Liver (tissue), 9 donors: ENCODE measurements around the gene SASH1. TPM values are rescaled to one million over a fixed set of nuclear protein-coding genes. Genes with fewer than 3 reads are reported as not detected.
A peak's percentile ranks its signal among the peaks of the same experiment; 100 is the strongest.

Experiments
- DNase-seq: peaks from one replicate; pipeline ENCODE4 v3.0.0-alpha.2; 2017; ENCODE audit warnings: low spot score
- H3K27ac ChIP-seq, 2 donors: one replicate each; pipeline ENCODE4 v1.7.0; 2013; ENCODE audit warnings: inconsistent platforms in 2 of 2, low read length in 2 of 2, control low read depth in 1 of 2, low read depth in 1 of 2, mild to moderate bottlenecking in 1 of 2
- H3K27me3 ChIP-seq, 4 donors: one replicate each; pipeline versions ENCODE4 v1.6.1 to v1.7.0; 2013; ENCODE audit warnings: low read length in 3 of 4, inconsistent platforms in 1 of 4, mild to moderate bottlenecking in 1 of 4, moderate library complexity in 1 of 4; ENCODE audit not compliant: control insufficient read depth in 4 of 4, insufficient read depth in 4 of 4
- H3K36me3 ChIP-seq, 4 donors: one replicate each; pipeline versions ENCODE4 v1.6.1 to v1.7.0; 2013; ENCODE audit warnings: low read length in 3 of 4, mild to moderate bottlenecking in 3 of 4, low read depth in 1 of 4, moderate library complexity in 1 of 4; ENCODE audit not compliant: control insufficient read depth in 4 of 4, insufficient read depth in 3 of 4
- H3K4me1 ChIP-seq, 4 donors: one replicate each; pipeline versions ENCODE4 v1.6.1 to v1.7.0; 2013; ENCODE audit warnings: low read length in 3 of 4, mild to moderate bottlenecking in 3 of 4, moderate library complexity in 1 of 4; ENCODE audit not compliant: control insufficient read depth in 4 of 4, insufficient read depth in 4 of 4
- H3K4me3 ChIP-seq, 3 donors: one replicate each; pipeline versions ENCODE4 v1.6.1 to v1.7.0; 2013; ENCODE audit warnings: low read length in 3 of 3, control low read depth in 1 of 3, low read depth in 1 of 3, mild to moderate bottlenecking in 1 of 3
- H3K9ac ChIP-seq, 2 donors: one replicate each; pipeline ENCODE4 v1.7.0; 2013; ENCODE audit warnings: low read length in 2 of 2, mild to moderate bottlenecking in 2 of 2, moderate library complexity in 2 of 2, control low read depth in 1 of 2, low read depth in 1 of 2
- H3K9me3 ChIP-seq, 4 donors: one replicate each; pipeline versions ENCODE4 v1.6.1 to v1.7.0; 2013; ENCODE audit warnings: low read length in 3 of 4; ENCODE audit not compliant: control insufficient read depth in 4 of 4
- ATF3 ChIP-seq: IDR thresholded peaks from 2 replicates; pipeline ENCODE4 v1.6.1; 2016; ENCODE audit warnings: antibody characterized with exemption
- EGR1 ChIP-seq, 2 donors: IDR thresholded peaks; 2 replicates each; pipeline ENCODE4 v1.6.1; 2016 to 2018; ENCODE audit warnings: antibody characterized with exemption in 2 of 2, low read depth in 2 of 2
- FOXA1 ChIP-seq: IDR thresholded peaks from 2 replicates; pipeline ENCODE4 v1.6.1; 2016; ENCODE audit warnings: antibody characterized with exemption
- FOXA2 ChIP-seq: IDR thresholded peaks from 2 replicates; pipeline ENCODE4 v1.6.1; 2016; ENCODE audit warnings: antibody characterized with exemption
- GABPA ChIP-seq, 2 donors: IDR thresholded peaks in 1 of 2; conservative IDR thresholded peaks in 1 of 2; 2 replicates each; pipeline ENCODE4 v1.6.1; 2016; ENCODE audit warnings: antibody characterized with exemption in 2 of 2, mild to moderate bottlenecking in 1 of 2, moderate library complexity in 1 of 2
- HNF4A ChIP-seq, 2 donors: conservative IDR thresholded peaks; 2 replicates each; pipeline ENCODE4 v1.6.1; 2016; ENCODE audit warnings: antibody characterized with exemption in 2 of 2, mild to moderate bottlenecking in 2 of 2
- HNF4G ChIP-seq: IDR thresholded peaks from 2 replicates; pipeline ENCODE4 v1.6.1; 2016; ENCODE audit warnings: antibody characterized with exemption
- JUND ChIP-seq, 2 donors: IDR thresholded peaks; 2 replicates each; pipeline ENCODE4 v1.6.1; 2016; ENCODE audit warnings: antibody characterized with exemption in 2 of 2
- MAX ChIP-seq: IDR thresholded peaks from 2 replicates; pipeline ENCODE4 v1.6.1; 2016; ENCODE audit warnings: antibody characterized with exemption
- NR2F2 ChIP-seq: IDR thresholded peaks from 2 replicates; pipeline ENCODE4 v1.6.1; 2016; ENCODE audit warnings: antibody characterized with exemption
- RAD21 ChIP-seq, 2 donors: IDR thresholded peaks; 2 replicates each; pipeline ENCODE4 v1.6.1; 2016; ENCODE audit warnings: antibody characterized with exemption in 2 of 2, mild to moderate bottlenecking in 2 of 2
- REST ChIP-seq: IDR thresholded peaks from 2 replicates; pipeline ENCODE4 v1.6.1; 2016; ENCODE audit warnings: antibody characterized with exemption, mild to moderate bottlenecking
- RXRA ChIP-seq, 2 donors: IDR thresholded peaks; 2 replicates each; pipeline ENCODE4 v1.6.1; 2017 to 2018; ENCODE audit warnings: antibody characterized with exemption in 2 of 2, mild to moderate bottlenecking in 1 of 2
- SP1 ChIP-seq: IDR thresholded peaks from 2 replicates; pipeline ENCODE4 v1.6.1; 2018; ENCODE audit warnings: antibody characterized with exemption, mild to moderate bottlenecking
- TAF1 ChIP-seq: conservative IDR thresholded peaks from 2 replicates; pipeline ENCODE4 v1.6.1; 2016; ENCODE audit warnings: antibody characterized with exemption, mild to moderate bottlenecking
- YY1 ChIP-seq: IDR thresholded peaks from 2 replicates; pipeline ENCODE4 v1.6.1; 2016; ENCODE audit warnings: antibody characterized with exemption, mild to moderate bottlenecking
- ZBTB33 ChIP-seq: IDR thresholded peaks from 2 replicates; pipeline ENCODE4 v1.6.1; 2016; ENCODE audit warnings: antibody characterized with exemption
- WGBS: extraction: QIAGEN DNeasy Blood & Tissue Kit; methylation state at CpG from one replicate; pipeline ENCODE4 v1.1.7; 2013; 5-methylcytosine and 5-hydroxymethylcytosine counted together
- polyA plus RNA-seq, 2 donors: library from polyadenylated mRNA; stranded (reverse) in 1 of 2; unstranded in 1 of 2; fragments of 200-250 nt in 1 of 2; fragments of >200 nt in 1 of 2; fragmentation: Nextera tagmentation in 1 of 2; extraction: Ambion mirVana in 1 of 2; gene quantifications; one replicate each; pipeline versions ENCODE4 v1.2.1 to v1.2.3, GENCODE V29; 2013 to 2015
- total RNA-seq, 2 donors: library from RNA; depleted of rRNA; stranded (reverse); fragments of >200 nt; gene quantifications; one replicate each; pipeline ENCODE4 v1.2.3, GENCODE V29; 2014
- donor health status: healthy.
- donor health status: healthy.
- donor health status: healthy.
- donor health status: healthy.
- donor health status: healthy.

SASH1 gene
- total and polyA plus RNA-seq, 4 donors: 3.5 to 16.4 (median 7.6) TPM

DNA sequence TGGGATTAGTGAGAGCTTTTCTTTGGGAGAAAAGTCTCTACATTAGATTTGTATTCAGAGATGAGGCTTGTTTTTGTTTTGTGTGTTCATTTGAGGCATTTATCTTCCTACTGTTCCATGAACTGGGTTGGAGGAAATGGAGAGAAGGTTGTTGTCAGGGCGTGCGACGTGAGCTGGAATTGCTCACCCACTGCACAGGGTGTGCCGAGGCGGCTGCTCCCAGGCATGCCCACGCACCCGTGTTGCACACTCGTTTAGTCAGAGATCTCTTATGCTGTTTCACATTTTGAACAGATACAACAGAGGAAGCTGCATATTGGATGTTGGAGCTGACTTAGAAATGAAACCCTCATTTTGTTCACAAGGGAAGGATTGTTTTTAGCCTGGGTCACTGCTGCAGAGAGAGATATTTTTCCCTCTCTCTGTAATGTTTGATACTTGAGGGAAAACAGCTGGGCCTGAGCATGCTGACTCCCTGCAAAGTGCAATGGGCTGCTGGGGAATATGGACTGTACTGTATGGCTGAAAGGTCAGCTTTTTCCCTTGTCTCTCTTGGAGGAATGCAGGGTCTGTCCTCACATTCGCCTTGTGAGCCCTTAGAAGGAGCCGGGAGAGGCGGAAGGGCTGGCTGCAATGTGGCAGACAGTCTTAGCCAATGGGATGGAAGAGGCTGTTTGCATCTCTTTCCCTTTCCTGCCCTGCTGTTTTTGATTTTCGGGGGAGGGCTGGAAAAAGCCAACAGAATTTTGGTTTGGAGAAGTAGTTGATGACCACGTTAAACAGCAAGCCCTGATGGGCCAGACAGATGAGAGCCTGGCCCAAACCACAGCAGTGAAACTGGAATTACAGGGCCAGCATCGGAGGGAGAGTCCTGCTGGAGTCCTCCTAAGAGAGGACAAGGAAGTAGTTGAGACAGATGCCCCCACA is 170.8 kb downstream of the SASH1 start:
- Histone ChIP-seq H3K36me3 (peaks cover 0 to 8% (median under 1%) of the 10 kb centered on the region in 4 donors), H3K9ac (no peak overlapping the region), H3K27me3 (no peaks in the 10 kb centered on the region), H3K4me1 (no peaks in the 10 kb centered on the region), H3K9me3 (no peaks in the 10 kb centered on the region), H3K27ac (peak overlapping the region; percentile 57 to 68), H3K4me3 (no peak overlapping the region)
- 85% methylated on average over 14 of the region's 14 CpGs for WGBS
- TF ChIP-seq NR2F2: peak; percentile 93
- TF ChIP-seq FOXA2: no peak
- no peak for TF ChIP-seq TAF1
- no peak for TF ChIP-seq MAX
- TF ChIP-seq HNF4G: no peak
- no peak for TF ChIP-seq YY1
- TF ChIP-seq ATF3: no peak
- no peak for TF ChIP-seq GABPA (IDR thresholded peaks at IDR 0.05 in 1 of 2, conservative IDR thresholded peaks at IDR 0.05 in 1 of 2)
- TF ChIP-seq HNF4A (conservative IDR thresholded peaks at IDR 0.05): no peak
- no peak for TF ChIP-seq REST
- peak in 1 of 2 donors; percentile 38 for TF ChIP-seq RXRA (IDR thresholded peaks at IDR 0.05)
- TF ChIP-seq SP1: peak; percentile 65
- TF ChIP-seq RAD21 (IDR thresholded peaks at IDR 0.05): no peak
- no peak for DNase-seq

DNA sequence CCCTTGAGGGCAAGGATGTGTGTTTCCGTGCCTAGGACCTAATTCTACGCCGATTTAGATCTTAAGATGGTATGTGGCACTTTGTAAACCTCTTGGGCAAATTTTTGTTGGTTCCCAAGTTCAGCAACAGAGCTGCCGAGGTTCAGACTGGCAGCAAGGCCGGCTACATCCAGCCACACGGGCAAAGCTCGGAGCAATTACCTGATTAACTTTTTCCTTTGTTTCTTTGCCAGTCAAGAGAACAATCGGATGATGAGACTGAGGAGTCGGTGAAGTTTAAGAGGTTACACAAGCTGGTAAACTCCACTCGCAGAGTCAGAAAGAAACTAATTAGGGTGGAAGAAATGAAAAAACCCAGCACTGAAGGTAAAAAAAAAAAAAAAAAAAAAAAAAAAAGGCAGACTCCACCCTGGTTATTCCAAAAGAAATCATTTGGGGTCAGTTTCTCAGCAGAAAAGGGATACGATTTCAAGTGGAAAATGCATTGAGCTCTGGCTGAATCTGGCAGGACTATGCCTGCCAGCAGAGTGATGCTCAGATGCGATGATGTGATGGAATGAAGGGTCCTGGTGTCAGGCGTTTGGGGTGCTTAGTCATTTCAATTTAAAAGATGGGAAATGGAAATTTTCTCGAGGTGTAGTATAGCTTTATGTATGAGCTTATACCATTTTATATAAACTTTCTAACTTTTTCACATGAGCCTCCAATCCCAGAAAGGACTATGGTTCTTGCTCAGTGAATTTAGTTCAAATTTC is 171.6 kb downstream of the SASH1 start:
- no peak for DNase-seq
- Histone ChIP-seq H3K9me3 (no peaks in the 10 kb centered on the region), H3K4me3 (no peak overlapping the region), H3K9ac (no peak overlapping the region), H3K27ac (peak overlapping the region; percentile 57 to 68), H3K4me1 (no peaks in the 10 kb centered on the region), H3K27me3 (no peaks in the 10 kb centered on the region), H3K36me3 (peaks cover 0 to 8% (median 2%) of the 10 kb centered on the region in 4 donors)
- WGBS: 85% methylated on average over 14 of the region's 14 CpGs
- no peak for TF ChIP-seq EGR1 (IDR thresholded peaks at IDR 0.05; ENCODE audit: low read depth in 2 of 2)
- TF ChIP-seq FOXA2: no peak
- no peak for TF ChIP-seq RXRA (IDR thresholded peaks at IDR 0.05)
- no peak for TF ChIP-seq SP1
- TF ChIP-seq REST: no peak
- no peak for TF ChIP-seq HNF4G
- no peak for TF ChIP-seq MAX
- TF ChIP-seq FOXA1: no peak
- no peak for TF ChIP-seq HNF4A (conservative IDR thresholded peaks at IDR 0.05)
- no peak for TF ChIP-seq RAD21 (IDR thresholded peaks at IDR 0.05)
- no peak for TF ChIP-seq YY1
- no peak for TF ChIP-seq NR2F2
- TF ChIP-seq JUND (IDR thresholded peaks at IDR 0.05): no peak
- TF ChIP-seq ZBTB33: no peak
- TF ChIP-seq TAF1: no peak
- TF ChIP-seq GABPA (IDR thresholded peaks at IDR 0.05 in 1 of 2, conservative IDR thresholded peaks at IDR 0.05 in 1 of 2): no peak
- TF ChIP-seq ATF3: no peak
